ENCODE measurements around the gene CD163. TPM values are rescaled to one million over a fixed set of nuclear protein-coding genes. Genes with fewer than 3 reads are reported as not detected.

Gene CD163
- total RNA-seq, 2 experiments from 2014 or later, result not detected

GRCh38 chr12:7434670-7435069 lies 68.9 kb downstream of the CD163 start:
- H3K4me1 Mint-ChIP-seq, result no peaks in the 10 kb centered on the region
- H3K4me3 Mint-ChIP-seq, result no peak overlapping the region
- H3K27ac Mint-ChIP-seq, result no peak overlapping the region
- peaks cover 4% of the 10 kb centered on the region for H3K9me3 Mint-ChIP-seq
- no peak for DNase-seq
- H3K27me3 Mint-ChIP-seq, result peaks cover 19% of the 10 kb centered on the region
- no peaks in the 10 kb centered on the region for H3K36me3 Mint-ChIP-seq

DNA sequence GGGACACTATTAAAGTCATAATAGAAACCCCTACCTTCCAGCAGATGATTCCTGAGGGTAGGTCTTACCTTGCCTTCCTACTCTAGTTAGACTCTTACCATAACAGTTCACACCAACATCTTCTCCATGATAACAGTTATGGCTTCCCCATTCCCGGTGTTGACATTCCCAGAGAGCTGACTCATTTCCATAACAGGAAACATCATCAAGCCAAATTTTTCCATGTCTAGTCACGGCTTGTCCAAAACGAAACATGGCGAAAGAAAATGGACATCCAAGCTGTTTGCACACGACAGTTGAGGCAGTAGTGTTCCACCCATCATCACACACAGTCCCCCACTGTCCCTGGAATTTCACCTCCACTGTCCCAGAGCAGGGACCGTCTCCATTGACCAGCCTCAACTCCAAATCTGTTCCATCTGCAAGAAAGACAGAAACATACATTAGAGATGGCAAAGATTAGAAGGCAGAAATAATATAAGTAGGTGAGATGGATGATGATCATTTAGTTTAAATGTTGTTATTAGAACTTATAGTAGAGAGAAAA lies 70.2 kb downstream of the CD163 start:
- Mint-ChIP-seq H3K27ac (no peak overlapping the region), H3K27me3 (peaks cover 7% of the 10 kb centered on the region), H3K4me3 (no peak overlapping the region), H3K4me1 (no peaks in the 10 kb centered on the region), H3K9me3 (no peaks in the 10 kb centered on the region), H3K36me3 (no peaks in the 10 kb centered on the region)
- no peak for DNase-seq

DNA sequence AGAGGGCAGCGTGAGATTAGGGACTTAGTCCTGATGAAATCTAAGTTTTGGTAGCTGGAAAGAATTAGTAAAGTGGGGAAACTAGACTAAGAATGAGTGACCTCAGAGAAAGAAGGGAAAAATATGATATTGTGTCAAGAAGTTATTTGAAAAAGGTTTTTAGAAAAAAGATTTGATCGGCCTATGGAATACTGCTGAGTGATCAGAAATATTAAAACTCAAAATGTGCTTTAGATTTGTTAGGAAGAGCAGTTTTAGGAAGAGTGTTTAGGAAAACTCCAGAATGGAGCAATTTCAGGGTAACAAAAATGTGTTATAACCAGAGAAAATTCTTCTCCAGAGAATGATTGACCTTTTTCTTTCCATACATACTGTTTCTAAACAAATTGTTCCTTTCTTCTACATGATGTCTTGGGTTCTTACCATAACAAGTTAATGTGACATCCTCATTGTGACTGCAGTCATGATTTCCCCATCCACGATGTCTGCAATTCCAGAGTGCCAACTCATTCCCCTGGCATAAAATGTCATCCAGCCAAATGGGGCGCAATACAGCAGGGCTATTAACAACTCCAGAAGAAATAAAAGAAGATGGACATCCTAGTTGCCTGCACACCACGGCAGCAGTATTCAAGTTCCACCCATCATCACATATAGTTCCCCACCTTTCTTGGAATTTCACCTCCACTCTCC lies 71.4 kb downstream of the CD163 start:
- no peaks in the 10 kb centered on the region for H3K27me3 Mint-ChIP-seq
- no peaks in the 10 kb centered on the region for H3K36me3 Mint-ChIP-seq
- DNase-seq, result no peak
- H3K27ac Mint-ChIP-seq, result no peak overlapping the region
- no peaks in the 10 kb centered on the region for H3K9me3 Mint-ChIP-seq
- H3K4me3 Mint-ChIP-seq, result no peak overlapping the region
- no peaks in the 10 kb centered on the region for H3K4me1 Mint-ChIP-seq

Other genes starting within 250 kb of the CD163 start
- not detected for gene ACSM4, start 199.7 kb downstream of the CD163 start, total RNA-seq
- not detected for gene CD163L1, start 59.6 kb downstream of the CD163 start, total RNA-seq
- not detected for gene APOBEC1, start 162.1 kb upstream of the CD163 start, total RNA-seq
- not detected for gene GDF3, start 192.0 kb upstream of the CD163 start, total RNA-seq
- gene DPPA3, start 207.7 kb upstream of the CD163 start, total RNA-seq, result not detected
- not detected for gene CLEC4C, start 243.6 kb upstream of the CD163 start, total RNA-seq

Measured in activated naive CD8-positive, alpha-beta T cell treated with anti-CD3 and anti-CD28 coated beads for 36 hours (primary cell).